ENCODE results near the gene GSS. TPM values are rescaled to one million over a fixed set of nuclear protein-coding genes. Genes with fewer than 3 reads are reported as not detected.

GSS gene
- total RNA-seq, 1 experiment from 2014 or later = 83.6 TPM

- peak overlapping the region; percentile 86 for H3K9ac ChIP-seq (ENCODE audit: low read length)
- POLR2A ChIA-PET = interaction anchor here (0.6 to 1.5 kb wide), 5 partner anchors 11 to 131 kb away, joined by 3 to 7 read pairs (median 3); partner anchors contain the start of genes ACSS2 and NCOA6
- TF ChIP-seq EZH2 (IDR thresholded peaks at IDR 0.05) (no peak), FOSL1 (IDR thresholded peaks at IDR 0.05; ENCODE audit: low read depth) (no peak), CTCF (IDR thresholded peaks at IDR 0.05 in 2 of 3, conservative IDR thresholded peaks at IDR 0.05 in 1 of 3; ENCODE audit: borderline replicate concordance in 1 of 3, insufficient read depth in 1 of 3, low read depth in 2 of 3, low read length in 2 of 3) (no peak), RAD21 (IDR thresholded peaks at IDR 0.05; ENCODE audit: low read depth) (no peak), TCF7L2 (IDR thresholded peaks at IDR 0.05; ENCODE audit: borderline replicate concordance, extremely low read depth, insufficient read depth, insufficient read length) (no peak), ELF1 (IDR thresholded peaks at IDR 0.05; ENCODE audit: borderline replicate concordance, low read depth) (no peak), ZNF274 (IDR thresholded peaks at IDR 0.05; ENCODE audit: low read depth, low read length) (no peak), EGR1 (IDR thresholded peaks at IDR 0.05; ENCODE audit: low read depth) (no peak), REST (IDR thresholded peaks at IDR 0.05; ENCODE audit: low read depth) (no peak), EZH2phosphoT487 (IDR thresholded peaks at IDR 0.05; ENCODE audit: borderline replicate concordance) (no peak), CBX3 (IDR thresholded peaks at IDR 0.05; ENCODE audit: low read depth) (no peak), CEBPB (IDR thresholded peaks at IDR 0.05; ENCODE audit: low read depth) (no peak), SRF (IDR thresholded peaks at IDR 0.05; ENCODE audit: low read depth) (no peak), POLR2A (IDR thresholded peaks at IDR 0.05; ENCODE audit: borderline replicate concordance, extremely low read depth, insufficient read depth, insufficient read length) (no peak)
- peak overlapping the region; percentile 75 for H3K27ac ChIP-seq (ENCODE audit: low read depth, low read length)
- H3K9me2 ChIP-seq (ENCODE audit: insufficient read depth) = no peaks in the 10 kb centered on the region
- 0 out of 4 replicates have a peak, but pooled peaks cover 0 to 8% of the 10 kb centered on the region in 2 experiments for H3K36me3 ChIP-seq (ENCODE audit: control insufficient read depth in 1 of 2, insufficient read depth in 2 of 2, low read length in 2 of 2)
- peak overlapping the region; percentile 88 to 91 for H3K4me3 ChIP-seq (replicated peaks in 1 of 2; ENCODE audit: low read depth in 1 of 2, low read length in 2 of 2)
- peak overlapping the region; percentile 95 for H3K4me2 ChIP-seq (ENCODE audit: low read length)
- DNase-seq (ENCODE audit: low read depth, low spot score) (no peak), ATAC-seq (no peak)
- intact Hi-C loops (cut with micrococcal nuclease) = no loop called here
- BruUV-seq (replicated peaks) = TSS peak; percentile 92
- peaks cover 15% of the 10 kb centered on the region for H3K79me2 ChIP-seq (ENCODE audit: insufficient read depth, low read length)
- RAD21 ChIA-PET (ENCODE audit: low non-redundant PET in 1 of 2, low total read pairs in 2 of 2, uncharacterized antibody in 2 of 2, unreplicated experiment in 2 of 2) = interaction anchor here (0.5 to 1.5 kb wide), 6 partner anchors 12 to 253 kb away, joined by 3 to 11 read pairs (median 4); partner anchors contain the start of gene ACSS2 (in 1 of the 2)
- no peaks in the 10 kb centered on the region for H3K9me3 ChIP-seq (ENCODE audit: control insufficient read depth in 1 of 2, insufficient read depth in 1 of 2, low read depth in 1 of 2, low read length in 2 of 2)
- no peaks in the 10 kb centered on the region for H4K20me1 ChIP-seq (ENCODE audit: insufficient read depth)
- CTCF ChIA-PET = interaction anchor here (0.6 to 3.3 kb wide), 3 partner anchors 81 to 120 kb away, joined by 4 to 26 read pairs (median 4); partner anchors contain the start of genes ACSS2 and GGT7
- peaks cover 7 to 24% of the 10 kb centered on the region in 2 experiments for H3K4me1 ChIP-seq (ENCODE audit: control insufficient read depth in 1 of 2, insufficient read depth in 2 of 2, low read length in 2 of 2)
- peak overlapping the region; percentile 37 for H2AFZ ChIP-seq (ENCODE audit: low read depth, low read length, poor library complexity, severe bottlenecking)
- no peaks in the 10 kb centered on the region for H3K27me3 ChIP-seq (ENCODE audit: insufficient read depth, low read length)
Observed at GRCh38 chr20:34956041-34956458, 444 bp upstream of the GSS start.

Data from HCT116 (cell line).